Cardiac septum (tissue), 1 donor: Measurements from ENCODE around the gene NEUROD2. TPM values are rescaled to one million over a fixed set of nuclear protein-coding genes. Genes with fewer than 3 reads are reported as not detected.

Experiments
- DNase-seq: peaks from one replicate; pipeline ENCODE4 v3.0.0-alpha.2; 2020; ENCODE audit warnings: low spot score
- intact Hi-C: fragments of 100-400 bp; cut with DNase I; formaldehyde crosslinking; loops from one replicate; pipeline ENCODE4 v1.14.0; 2022
- total RNA-seq: library from RNA; stranded (reverse); fragmentation: NEBNext Ultra II Directional; extraction: Animal tissue kit (Norgen Biotek cat#: 25700); gene quantifications from one replicate; pipeline ENCODE4 v1.2.1, GENCODE V29; 2021
- donor health status: DM: no; HTN: no; CAD: no.

Gene NEUROD2
- total RNA-seq, 1 donor from 2014 or later = 0.08 TPM

GRCh38 chr17:39636927-39637736 is 29.4 kb upstream of the NEUROD2 start, which contains the start of gene STARD3:
TSS of gene STARD3 (plus strand) at chr17:39637144. CDS start at chr17:39653532, 16,388 bp downstream.
- peak; percentile 97 for DNase-seq
- intact Hi-C loops = loop anchor here (5.0 kb wide), 2 partner anchors 90 to 115 kb away; no protein-coding TSS in a partner anchor

- intact Hi-C loops = loop anchor here (5.0 kb wide), 2 partner anchors 91 to 116 kb away; no protein-coding TSS in a partner anchor
- no peak for DNase-seq
Observed at GRCh38 chr17:39636587-39636926, 28.8 kb upstream of the NEUROD2 start.

GRCh38 chr17:39635614-39636176 is 28.0 kb upstream of the NEUROD2 start:
- intact Hi-C loops = loop anchor here (5.0 kb wide), 2 partner anchors 92 to 117 kb away; no protein-coding TSS in a partner anchor
- no peak for DNase-seq

GRCh38 chr17:39634384-39634871 is 26.7 kb upstream of the NEUROD2 start:
- no peak for DNase-seq
- intact Hi-C loops = no loop called here

DNA sequence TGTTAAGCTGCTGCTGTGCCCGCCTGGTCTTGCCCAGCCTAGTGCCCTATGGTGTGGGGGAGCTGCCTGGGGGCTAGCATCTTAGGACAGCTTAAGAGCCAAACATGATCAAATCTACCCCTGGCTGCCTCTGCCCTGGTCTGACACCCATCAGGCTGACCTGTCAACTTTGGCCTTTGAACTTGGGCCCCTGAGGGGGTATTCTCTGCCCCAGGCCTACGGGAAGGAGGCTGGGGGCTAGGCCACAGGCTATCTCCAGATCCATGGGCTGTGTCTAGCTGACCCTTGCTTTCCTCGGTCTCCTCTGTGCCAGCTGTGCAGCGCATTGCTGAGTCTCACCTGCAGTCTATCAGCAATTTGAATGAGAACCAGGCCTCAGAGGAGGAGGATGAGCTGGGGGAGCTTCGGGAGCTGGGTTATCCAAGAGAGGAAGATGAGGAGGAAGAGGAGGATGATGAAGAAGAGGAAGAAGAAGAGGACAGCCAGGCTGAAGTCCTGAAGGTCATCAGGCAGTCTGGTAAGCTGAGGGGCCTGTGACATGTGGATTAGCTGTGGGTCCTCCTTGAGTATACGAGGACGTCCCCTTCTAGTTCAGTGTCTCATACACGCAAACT is 26.0 kb upstream of the NEUROD2 start:
- intact Hi-C loops = no loop called here
- no peak for DNase-seq

GRCh38 chr17:39632153-39632941 is 24.6 kb upstream of the NEUROD2 start:
- DNase-seq = no peak
- intact Hi-C loops = no loop called here

- no peak for DNase-seq
- intact Hi-C loops = no loop called here
Observed at GRCh38 chr17:39631403-39631802, 23.7 kb upstream of the NEUROD2 start.

DNA sequence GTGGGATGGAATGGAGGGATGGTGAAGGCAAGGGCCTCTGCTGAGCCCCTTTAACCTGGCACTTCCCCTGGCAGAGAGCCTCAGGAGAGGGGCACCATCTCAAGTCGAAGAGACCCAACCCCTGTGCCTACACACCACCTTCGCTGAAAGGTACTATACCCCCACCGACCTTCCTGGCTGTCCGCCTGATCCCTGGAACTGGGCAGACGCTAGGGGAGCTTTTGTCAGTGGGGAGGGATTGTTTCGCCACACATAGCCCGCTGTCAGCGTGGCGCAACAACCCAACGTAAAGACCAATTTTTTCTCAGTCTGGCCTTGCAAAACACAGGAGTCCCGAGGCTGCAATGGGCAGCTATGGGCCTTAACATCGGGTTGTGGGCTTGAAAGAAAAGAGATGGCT is 22.2 kb upstream of the NEUROD2 start:
- intact Hi-C loops = no loop called here

GRCh38 chr17:39629494-39629880 is 21.8 kb upstream of the NEUROD2 start:
- intact Hi-C loops = no loop called here

More for the DNA sequence above, 22.2 kb upstream of the NEUROD2 start:
- no peak for DNase-seq

DNA sequence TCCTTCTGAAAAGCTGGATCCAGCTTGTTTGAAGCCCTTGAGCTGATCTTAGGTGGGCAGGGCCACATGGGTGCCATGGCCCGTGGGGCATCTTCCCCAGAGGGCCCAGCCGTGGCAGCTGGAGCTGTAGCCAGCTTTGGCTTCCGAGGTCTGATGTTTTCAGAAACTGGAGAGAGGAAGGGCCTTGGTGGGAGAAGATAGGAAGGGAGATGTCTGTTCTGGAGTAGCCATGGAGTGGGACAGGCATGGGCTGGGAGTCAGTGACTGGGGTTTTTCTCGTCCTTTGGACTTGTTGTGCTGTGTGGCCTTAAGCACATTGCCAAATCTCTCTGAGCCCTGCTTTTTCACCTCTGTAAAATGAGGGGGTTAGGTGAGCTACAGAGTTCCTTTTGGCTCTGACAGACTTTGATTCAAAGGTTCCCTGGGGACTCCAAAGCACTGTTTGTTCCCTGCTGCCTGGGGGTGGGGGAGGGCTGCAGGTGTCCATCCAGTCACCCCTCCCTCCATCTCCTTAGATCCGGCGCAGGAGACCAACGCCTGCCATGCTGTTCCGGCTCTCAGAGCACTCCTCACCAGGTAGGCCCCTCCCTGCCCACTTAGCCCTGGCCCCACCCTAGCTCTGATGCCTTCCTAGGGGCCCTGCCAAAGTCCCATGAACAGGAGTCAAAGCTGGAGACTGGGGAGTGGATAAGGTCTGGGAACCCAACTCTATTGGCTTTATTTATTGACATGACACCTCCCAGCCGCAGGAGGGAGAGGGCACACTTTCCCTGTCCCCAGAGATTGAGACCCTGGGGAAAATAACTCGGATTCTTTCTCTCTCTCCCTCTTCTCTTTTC is 21.2 kb upstream of the NEUROD2 start:
- intact Hi-C loops = no loop called here
- DNase-seq = no peak

More at GRCh38 chr17:39629494-39629880, 21.8 kb upstream of the NEUROD2 start:
- DNase-seq = no peak

- DNase-seq = no peak
- intact Hi-C loops = no loop called here
Observed at GRCh38 chr17:39627712-39628516, 20.2 kb upstream of the NEUROD2 start.

GRCh38 chr17:39627047-39627711 is 19.5 kb upstream of the NEUROD2 start:
- no peak for DNase-seq
- intact Hi-C loops = no loop called here

- no peak for DNase-seq
- intact Hi-C loops = no loop called here
Observed at GRCh38 chr17:39626171-39627046, 18.7 kb upstream of the NEUROD2 start, which contains the start of gene PPP1R1B. TSS of gene PPP1R1B (plus strand) at chr17:39626952. CDS start at chr17:39627393, 441 bp downstream.

- intact Hi-C loops = no loop called here
- DNase-seq = no peak
Observed at GRCh38 chr17:39625198-39625785, 17.6 kb upstream of the NEUROD2 start.

GRCh38 chr17:39624313-39624712 is 16.6 kb upstream of the NEUROD2 start:
- no peak for DNase-seq
- intact Hi-C loops = loop anchor here (5.0 kb wide), 2 partner anchors 97 to 128 kb away; no protein-coding TSS in a partner anchor
